HEK293T (cell line): ENCODE results near the gene KIFC3.
"Not testable (repeated sequence)": the region's sequence is repeated elsewhere in the genome, so short reads cannot be mapped to it uniquely, and the experiment has no call there.

Source experiments
- CTCF ChIA-PET: fragments of 350-600 bp; formaldehyde crosslinking; extraction: SDS; loops from one replicate; lab custom pipeline; 2021; ENCODE audit warnings: antibody characterized with exemption, inconsistent platforms; lab: Yijun Ruan, JAX
- POLR2A ChIA-PET: fragments of 350-600 bp; formaldehyde crosslinking; extraction: SDS; loops from one replicate; lab custom pipeline; 2020; ENCODE audit warnings: antibody characterized with exemption, inconsistent platforms; lab: Yijun Ruan, JAX
- DNase-seq: peaks from one replicate; pipeline ENCODE4 v3.0.0; 2012; ENCODE audit warnings: mixed read lengths; ENCODE audit errors: extremely low spot score
- ARNT ChIP-seq: fragments of 450-650 bp; IDR thresholded peaks from 2 replicates; pipeline ENCODE4 v1.6.1; 2017; ENCODE audit warnings: mild to moderate bottlenecking
- BHLHE40 ChIP-seq: fragments of 450-650 bp; IDR thresholded peaks from 2 replicates; pipeline ENCODE4 v1.6.1; 2016; ENCODE audit warnings: mild to moderate bottlenecking, moderate library complexity, borderline replicate concordance
- CTBP1 ChIP-seq: fragments of 450-650 bp; IDR thresholded peaks from 2 replicates; pipeline ENCODE4 v1.6.1; 2016; ENCODE audit warnings: borderline replicate concordance
- ELF4 ChIP-seq: fragments of 450-650 bp; IDR thresholded peaks from 2 replicates; pipeline ENCODE4 v1.6.1; 2017; ENCODE audit warnings: antibody characterized with exemption
- FOXA1 ChIP-seq: fragments of 450-650 bp; IDR thresholded peaks from 2 replicates; pipeline ENCODE4 v1.6.1; 2016; ENCODE audit warnings: mild to moderate bottlenecking
- FOXK2 ChIP-seq: fragments of 450-650 bp; IDR thresholded peaks from 2 replicates; pipeline ENCODE4 v1.6.1; 2016; ENCODE audit warnings: mild to moderate bottlenecking
- FOXM1 ChIP-seq: fragments of 450-650 bp; IDR thresholded peaks from 2 replicates; pipeline ENCODE4 v1.6.1; 2017; ENCODE audit warnings: mild to moderate bottlenecking, borderline replicate concordance
- HDGF ChIP-seq: fragments of 450-650 bp; IDR thresholded peaks from 2 replicates; pipeline ENCODE4 v1.6.1; 2017; ENCODE audit warnings: antibody characterized with exemption, borderline replicate concordance
- L3MBTL2 ChIP-seq: fragments of 450-650 bp; conservative IDR thresholded peaks from 2 replicates; pipeline ENCODE4 v1.6.1; 2016; ENCODE audit warnings: mild to moderate bottlenecking
- LEF1 ChIP-seq: fragments of 450-650 bp; IDR thresholded peaks from 2 replicates; pipeline ENCODE4 v1.6.1; 2017; ENCODE audit warnings: mild to moderate bottlenecking, borderline replicate concordance
- NFRKB ChIP-seq: fragments of 450-650 bp; IDR thresholded peaks from 2 replicates; pipeline ENCODE4 v1.6.1; 2016; ENCODE audit warnings: mild to moderate bottlenecking, moderate library complexity
- SP1 ChIP-seq: fragments of 450-650 bp; IDR thresholded peaks from 2 replicates; pipeline ENCODE4 v1.6.1; 2017
- SUZ12 ChIP-seq: fragments of 450-650 bp; IDR thresholded peaks from 2 replicates; pipeline ENCODE4 v1.6.1; 2016; ENCODE audit warnings: mild to moderate bottlenecking
- TARDBP ChIP-seq: fragments of 450-650 bp; IDR thresholded peaks from 2 replicates; pipeline ENCODE4 v1.6.1; 2016
- ZNF384 ChIP-seq: fragments of 450-650 bp; IDR thresholded peaks from 2 replicates; pipeline ENCODE4 v1.6.1; 2016
- TF ChIP-seq, protein P1 (sequence below): fragments of 450-650 bp; IDR thresholded peaks from 2 replicates; pipeline ENCODE4 v1.6.1; 2016

KIFC3 gene

DNA sequence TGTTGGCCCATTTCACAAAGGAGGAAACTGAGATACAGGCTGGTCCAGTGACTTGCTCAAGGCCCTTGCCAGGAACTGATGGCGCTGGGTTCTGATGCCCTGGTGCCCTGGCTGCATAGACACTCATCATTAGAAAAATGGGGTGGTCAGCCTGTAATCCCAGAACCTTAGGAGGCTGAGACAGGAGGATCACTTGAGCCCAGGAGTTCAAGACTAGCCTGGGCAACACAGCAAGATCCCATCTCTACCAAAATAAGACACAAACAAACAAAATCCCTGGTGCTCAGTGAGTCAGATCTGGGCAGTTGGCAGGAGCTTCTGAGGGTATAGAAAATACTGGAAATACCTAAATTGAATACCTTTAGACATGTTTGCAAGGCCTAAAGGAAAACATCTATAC, 41.1 kb upstream of the KIFC3 start:
- CTCF ChIA-PET = no interaction called here
- POLR2A ChIA-PET = no interaction called here
- no peak for TF ChIP-seq FOXA1
- TF ChIP-seq ARNT = no peak
- TF ChIP-seq TARDBP = no peak
- no peak for TF ChIP-seq CTBP1
- DNase-seq = no peak

DNA sequence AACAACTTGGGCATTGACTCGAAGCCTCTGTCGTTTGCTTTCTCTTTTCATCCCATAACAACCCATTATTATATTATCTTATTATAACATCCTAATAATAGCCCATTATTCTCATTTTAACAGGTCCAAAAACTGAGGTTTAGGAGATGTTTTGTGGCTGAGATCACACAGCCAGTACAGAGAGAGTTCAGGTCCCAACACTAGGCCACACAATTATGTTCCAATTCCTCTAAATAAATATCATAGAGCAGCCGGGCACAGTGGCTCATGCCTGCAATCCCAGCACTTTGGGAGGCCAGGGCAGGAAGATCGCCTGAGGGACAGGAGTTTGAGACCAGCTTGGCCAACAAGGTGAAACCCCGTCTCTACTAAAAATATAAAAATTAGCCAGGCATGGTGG, 40.3 kb upstream of the KIFC3 start:
- CTCF ChIA-PET = no interaction called here
- no peak for DNase-seq
- TF ChIP-seq FOXM1 (no peak), ARNT (no peak), TARDBP (no peak), FOXA1 (no peak), BHLHE40 (no peak), ELF4 (no peak), SP1 (no peak), FOXK2 (no peak)
- POLR2A ChIA-PET = no interaction called here

DNA sequence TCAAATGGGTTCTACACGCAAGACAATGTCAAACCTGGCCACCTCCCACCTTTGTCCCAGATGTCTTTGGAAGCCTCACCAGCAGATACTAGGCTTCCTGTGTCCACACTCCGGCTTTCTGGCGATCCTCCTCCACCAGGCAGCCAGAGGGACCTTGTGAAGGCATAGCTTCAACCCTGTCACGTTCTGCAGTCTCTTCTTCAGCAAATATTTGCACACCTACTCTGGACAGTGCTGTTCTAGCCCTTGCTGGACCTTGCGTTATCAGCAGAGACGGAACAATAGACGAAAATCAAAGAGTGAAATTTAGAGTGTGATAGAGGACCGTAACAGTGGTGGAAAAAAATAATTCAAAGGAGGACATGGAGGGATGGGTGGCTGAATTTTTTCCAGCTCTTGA, 38.5 kb upstream of the KIFC3 start:
- TF ChIP-seq, protein P1, sequence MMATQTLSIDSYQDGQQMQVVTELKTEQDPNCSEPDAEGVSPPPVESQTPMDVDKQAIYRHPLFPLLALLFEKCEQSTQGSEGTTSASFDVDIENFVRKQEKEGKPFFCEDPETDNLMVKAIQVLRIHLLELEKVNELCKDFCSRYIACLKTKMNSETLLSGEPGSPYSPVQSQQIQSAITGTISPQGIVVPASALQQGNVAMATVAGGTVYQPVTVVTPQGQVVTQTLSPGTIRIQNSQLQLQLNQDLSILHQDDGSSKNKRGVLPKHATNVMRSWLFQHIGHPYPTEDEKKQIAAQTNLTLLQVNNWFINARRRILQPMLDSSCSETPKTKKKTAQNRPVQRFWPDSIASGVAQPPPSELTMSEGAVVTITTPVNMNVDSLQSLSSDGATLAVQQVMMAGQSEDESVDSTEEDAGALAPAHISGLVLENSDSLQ = no peak
- TF ChIP-seq ARNT (no peak), NFRKB (no peak), HDGF (no peak), SUZ12 (no peak), SP1 (no peak), TARDBP (no peak), FOXK2 (no peak), CTBP1 (no peak), L3MBTL2 (no peak), FOXM1 (no peak), LEF1 (no peak), FOXA1 (no peak), ZNF384 (no peak), BHLHE40 (no peak), ELF4 (no peak)
- CTCF ChIA-PET = interaction anchor here (0.9 kb wide), 2 partner anchors 46 to 86 kb away, joined by 3 to 4 read pairs; no protein-coding TSS in a partner anchor
- POLR2A ChIA-PET = interaction anchor here (1.5 kb wide), 1 partner anchor 30 kb away, joined by 3 read pairs; no protein-coding TSS in a partner anchor
- no peak for DNase-seq

DNA sequence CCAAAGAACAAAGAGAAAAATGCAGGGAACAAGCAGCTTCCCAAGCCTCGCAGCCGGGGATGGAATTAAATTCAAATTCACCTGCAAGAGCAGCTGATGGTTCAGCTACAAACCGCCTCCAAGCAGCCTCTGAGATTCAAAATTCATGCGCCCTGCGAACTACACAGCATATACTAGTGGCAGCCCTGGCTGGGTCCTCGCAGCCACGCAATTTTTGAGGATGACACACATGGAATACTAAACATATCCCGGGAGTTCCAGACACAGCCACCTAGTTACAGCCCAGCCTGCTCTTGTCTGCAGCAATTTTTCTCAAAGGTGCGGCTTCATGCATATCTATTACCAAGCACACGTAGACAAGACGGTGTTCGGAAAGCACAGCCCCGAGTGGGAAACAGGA, 35.9 kb upstream of the KIFC3 start:
- no peak for TF ChIP-seq FOXA1
- ChIA-PET CTCF (interaction anchor here (0.6 kb wide), 1 partner anchor 10 kb away, joined by 3 read pairs; no protein-coding TSS in a partner anchor), POLR2A (no interaction called here)
- no peak for DNase-seq

DNA sequence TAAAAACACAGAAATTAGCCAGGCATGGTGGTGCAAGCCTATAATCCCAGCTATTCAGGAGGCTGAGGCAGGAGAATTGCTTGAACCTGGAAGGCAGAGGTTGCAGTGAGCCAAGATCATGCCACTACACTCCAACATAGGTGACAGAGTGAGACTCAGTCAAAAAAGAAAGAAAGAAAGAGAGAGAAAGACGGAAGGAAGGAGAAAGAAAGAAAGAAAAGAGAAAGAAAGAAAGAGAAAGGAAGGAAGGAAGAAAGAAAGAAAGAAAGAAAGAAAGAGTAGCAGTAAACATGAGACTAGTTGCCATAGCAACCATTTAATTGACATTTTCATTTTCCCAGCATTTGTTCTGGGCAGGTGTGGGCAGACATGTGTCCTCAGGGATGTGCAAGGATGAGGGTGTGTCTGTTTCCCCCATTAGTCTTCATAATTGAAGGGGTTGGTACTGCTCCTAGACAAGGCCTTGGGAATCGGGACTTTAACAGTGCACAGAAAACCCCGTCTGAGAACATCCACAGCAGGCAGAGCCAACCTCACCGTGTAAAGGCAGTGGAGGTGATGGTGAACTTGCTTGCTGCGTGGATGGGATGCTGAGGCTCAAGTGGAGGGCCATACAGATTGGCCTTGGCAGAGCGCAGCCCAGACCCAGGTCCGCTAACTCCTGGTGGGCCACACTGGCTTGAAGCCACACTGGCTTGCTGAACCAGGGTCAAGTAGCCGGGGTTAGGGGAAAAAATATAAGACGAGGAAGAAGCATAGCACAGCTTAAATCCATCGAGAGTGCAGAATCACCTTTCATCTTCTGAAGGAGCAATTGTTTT, 35.2 kb upstream of the KIFC3 start:
- TF ChIP-seq BHLHE40 = no peak
- TF ChIP-seq HDGF = no peak
- TF ChIP-seq, protein P1 = 0 out of 2 replicates have a peak, but pooled peaks have one; percentile 6
- POLR2A ChIA-PET = no interaction called here
- no peak for DNase-seq
- CTCF ChIA-PET = no interaction called here

DNA sequence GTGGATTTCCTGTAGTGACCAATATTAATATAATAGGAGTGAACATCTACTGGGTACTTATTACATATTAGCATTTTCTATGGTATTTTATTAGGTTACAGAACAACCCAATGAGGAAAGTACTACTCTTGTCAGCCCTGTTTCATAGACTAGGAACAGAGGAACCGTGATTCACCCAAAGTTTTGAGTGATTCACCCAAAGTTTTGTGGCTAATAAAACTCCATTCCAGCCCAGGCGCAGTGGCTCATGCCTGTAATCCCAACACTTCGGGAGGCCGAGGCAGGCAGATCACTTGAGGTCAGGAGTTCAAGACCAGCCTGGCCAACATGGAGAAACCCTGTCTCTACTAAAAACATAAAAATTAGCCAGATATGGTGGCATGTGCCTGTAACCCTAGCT, 33.1 kb upstream of the KIFC3 start:
- POLR2A ChIA-PET, DNase-seq, CTCF ChIA-PET: not testable (repeated sequence)

DNA sequence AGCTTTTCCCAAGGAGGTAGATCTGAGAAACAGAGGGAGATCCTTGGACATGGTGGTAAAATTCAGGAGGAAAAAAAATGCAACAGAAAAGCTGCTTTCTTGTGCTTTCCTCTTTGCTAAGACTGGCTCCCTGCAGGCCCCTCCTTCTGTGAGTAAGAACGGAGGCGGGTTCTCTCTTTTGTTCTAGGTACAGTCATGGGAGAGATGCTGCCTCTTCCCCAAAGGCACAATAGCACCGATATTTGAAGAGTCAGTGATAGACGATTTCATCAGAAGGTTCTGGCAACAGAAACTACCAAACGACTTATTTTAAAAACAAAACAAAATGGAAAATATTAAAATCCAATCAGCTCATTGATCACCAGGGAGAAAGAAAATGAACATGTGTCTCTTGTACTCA, 32.6 kb upstream of the KIFC3 start:
- no peak for DNase-seq
- ChIA-PET CTCF (no interaction called here), POLR2A (no interaction called here)
- no peak for TF ChIP-seq L3MBTL2

DNA sequence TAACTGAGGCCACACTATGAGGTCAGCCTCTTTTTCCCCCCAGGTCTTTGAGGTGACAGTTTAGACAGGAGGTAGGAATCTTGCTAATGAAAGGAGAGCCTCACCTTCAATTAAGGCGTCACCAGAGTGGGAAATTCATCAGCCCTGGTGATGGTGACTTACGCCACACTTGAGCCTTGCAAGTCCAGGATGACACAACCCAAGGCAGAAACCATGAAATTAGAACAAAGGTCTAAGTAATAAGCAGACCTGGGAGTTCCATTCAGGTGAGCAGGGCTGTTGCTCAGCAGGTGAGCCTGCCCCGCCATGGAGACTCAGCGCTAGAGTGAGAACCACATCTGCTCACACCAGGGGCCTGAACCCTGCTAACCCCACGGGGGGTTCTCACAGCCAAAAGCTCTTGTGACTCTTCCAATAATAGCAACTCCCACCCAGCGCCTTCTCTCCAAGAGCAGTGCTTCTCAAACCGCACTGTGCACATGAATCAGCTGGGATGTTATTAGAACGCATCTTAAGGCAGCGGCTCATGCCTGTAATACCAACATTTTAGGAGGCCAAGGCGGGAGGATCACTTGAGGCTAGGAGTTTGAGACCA, 28.7 kb upstream of the KIFC3 start:
- TF ChIP-seq, protein P1 = no peak
- no peak for TF ChIP-seq ELF4
- TF ChIP-seq FOXM1 = no peak
- POLR2A ChIA-PET = no interaction called here
- CTCF ChIA-PET = no interaction called here
- DNase-seq = peak; percentile 4
